ENCODE data around the gene PPP1R1C.

PPP1R1C gene

DNA sequence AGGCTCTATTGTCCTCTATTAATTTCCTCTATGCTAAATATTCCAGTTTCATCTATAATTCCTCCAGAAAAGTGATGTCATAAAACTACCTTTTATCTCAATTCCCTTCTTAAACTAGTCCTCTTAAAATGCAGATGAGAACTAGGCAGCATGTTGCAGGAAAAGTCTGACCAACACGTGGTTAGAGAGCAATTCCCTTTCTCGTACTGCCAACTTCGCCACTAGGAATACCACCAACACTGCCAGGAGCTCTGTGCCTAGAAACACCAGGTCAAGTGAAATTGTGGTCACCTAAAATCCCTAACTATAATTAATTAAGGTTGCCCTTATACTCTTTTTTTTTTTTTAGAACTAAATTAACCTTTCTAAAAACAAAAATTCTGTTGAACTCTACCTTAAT, 127.7 kb downstream of the PPP1R1C start:
- no peaks in the 10 kb centered on the region for H3K27me3 Mint-ChIP-seq (ENCODE audit: low read depth, poor library complexity)
- no peak for DNase-seq
- no peaks in the 10 kb centered on the region for H3K4me1 Mint-ChIP-seq
- no peak overlapping the region for H3K4me3 Mint-ChIP-seq
- no peaks in the 10 kb centered on the region for H3K36me3 Mint-ChIP-seq (ENCODE audit: low read depth)
- H3K27ac Mint-ChIP-seq = no peak overlapping the region
- H3K9me3 Mint-ChIP-seq = no peaks in the 10 kb centered on the region
- TF ChIP-seq, protein P1, sequence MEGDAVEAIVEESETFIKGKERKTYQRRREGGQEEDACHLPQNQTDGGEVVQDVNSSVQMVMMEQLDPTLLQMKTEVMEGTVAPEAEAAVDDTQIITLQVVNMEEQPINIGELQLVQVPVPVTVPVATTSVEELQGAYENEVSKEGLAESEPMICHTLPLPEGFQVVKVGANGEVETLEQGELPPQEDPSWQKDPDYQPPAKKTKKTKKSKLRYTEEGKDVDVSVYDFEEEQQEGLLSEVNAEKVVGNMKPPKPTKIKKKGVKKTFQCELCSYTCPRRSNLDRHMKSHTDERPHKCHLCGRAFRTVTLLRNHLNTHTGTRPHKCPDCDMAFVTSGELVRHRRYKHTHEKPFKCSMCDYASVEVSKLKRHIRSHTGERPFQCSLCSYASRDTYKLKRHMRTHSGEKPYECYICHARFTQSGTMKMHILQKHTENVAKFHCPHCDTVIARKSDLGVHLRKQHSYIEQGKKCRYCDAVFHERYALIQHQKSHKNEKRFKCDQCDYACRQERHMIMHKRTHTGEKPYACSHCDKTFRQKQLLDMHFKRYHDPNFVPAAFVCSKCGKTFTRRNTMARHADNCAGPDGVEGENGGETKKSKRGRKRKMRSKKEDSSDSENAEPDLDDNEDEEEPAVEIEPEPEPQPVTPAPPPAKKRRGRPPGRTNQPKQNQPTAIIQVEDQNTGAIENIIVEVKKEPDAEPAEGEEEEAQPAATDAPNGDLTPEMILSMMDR (IDR thresholded peaks at IDR 0.05) = no peak

GRCh38 chr2:182115258-182115657, 129.6 kb downstream of the PPP1R1C start:
- no peak overlapping the region for H3K4me3 Mint-ChIP-seq
- H3K27me3 Mint-ChIP-seq (ENCODE audit: low read depth, poor library complexity) = no peaks in the 10 kb centered on the region
- H3K4me1 Mint-ChIP-seq = no peaks in the 10 kb centered on the region
- TF ChIP-seq, protein P1 (IDR thresholded peaks at IDR 0.05) = no peak
- no peaks in the 10 kb centered on the region for H3K9me3 Mint-ChIP-seq
- no peak overlapping the region for H3K27ac Mint-ChIP-seq
- H3K36me3 Mint-ChIP-seq (ENCODE audit: low read depth) = no peaks in the 10 kb centered on the region
- no peak for DNase-seq

GRCh38 chr2:182116774-182117173, 131.1 kb downstream of the PPP1R1C start:
- Mint-ChIP-seq H3K36me3 (ENCODE audit: low read depth) (no peaks in the 10 kb centered on the region), H3K27ac (no peak overlapping the region), H3K9me3 (no peaks in the 10 kb centered on the region), H3K4me1 (no peaks in the 10 kb centered on the region), H3K4me3 (no peak overlapping the region), H3K27me3 (ENCODE audit: low read depth, poor library complexity) (no peaks in the 10 kb centered on the region)
- TF ChIP-seq, protein P1 (IDR thresholded peaks at IDR 0.05) = no peak
- no peak for DNase-seq

DNA sequence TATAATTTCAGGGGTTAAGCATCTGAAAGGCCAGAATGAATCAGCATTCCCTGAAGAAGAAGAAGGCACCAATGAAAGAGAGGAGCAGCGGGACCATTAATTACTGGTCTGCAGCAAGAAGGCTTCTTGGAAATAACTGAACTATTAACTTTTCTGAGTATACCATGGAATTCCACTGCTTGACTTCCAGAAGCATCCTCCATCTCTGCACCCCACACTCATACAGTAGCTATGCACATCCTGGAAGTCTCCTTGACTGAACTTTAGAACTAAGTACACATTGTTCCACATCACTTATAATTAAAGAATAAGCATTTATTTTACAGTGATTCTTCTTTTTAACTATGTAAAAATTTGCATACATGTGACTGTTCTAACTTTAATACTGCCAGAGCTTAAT, 131.5 kb downstream of the PPP1R1C start:
- Mint-ChIP-seq H3K9me3 (no peaks in the 10 kb centered on the region), H3K4me3 (no peak overlapping the region), H3K36me3 (ENCODE audit: low read depth) (no peaks in the 10 kb centered on the region), H3K27ac (no peak overlapping the region), H3K27me3 (ENCODE audit: low read depth, poor library complexity) (no peaks in the 10 kb centered on the region), H3K4me1 (no peaks in the 10 kb centered on the region)
- no peak for DNase-seq
- TF ChIP-seq, protein P1 (IDR thresholded peaks at IDR 0.05) = no peak

GRCh38 chr2:182128821-182129707, 143.4 kb downstream of the PPP1R1C start:
- no peak overlapping the region for H3K4me3 Mint-ChIP-seq
- no peaks in the 10 kb centered on the region for H3K27me3 Mint-ChIP-seq (ENCODE audit: low read depth, poor library complexity)
- H3K36me3 Mint-ChIP-seq (ENCODE audit: low read depth) = no peaks in the 10 kb centered on the region
- peaks cover 9% of the 10 kb centered on the region for H3K9me3 Mint-ChIP-seq
- DNase-seq = no peak
- H3K27ac Mint-ChIP-seq = no peak overlapping the region
- peaks cover 14% of the 10 kb centered on the region for H3K4me1 Mint-ChIP-seq
- TF ChIP-seq, protein P1 (IDR thresholded peaks at IDR 0.05) = no peak

DNA sequence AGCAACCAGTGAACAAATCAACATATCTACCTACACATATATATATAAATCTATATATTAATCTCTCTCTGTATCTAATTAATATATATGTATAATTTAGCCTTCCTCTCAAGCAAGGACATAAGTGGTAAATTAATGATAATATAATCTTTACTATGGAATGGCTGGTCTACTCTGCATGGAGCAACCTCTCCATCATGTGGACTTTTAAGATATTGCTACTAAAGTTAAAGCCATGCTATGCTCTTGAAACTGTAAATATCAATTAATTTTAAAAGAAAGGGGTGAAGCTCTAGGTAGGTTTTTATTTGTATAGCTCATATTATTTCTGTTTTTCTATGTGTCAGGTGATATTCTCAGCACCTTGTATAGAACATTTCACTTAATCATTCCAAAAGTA, 147.0 kb downstream of the PPP1R1C start:
- no peaks in the 10 kb centered on the region for H3K36me3 Mint-ChIP-seq (ENCODE audit: low read depth)
- no peak for DNase-seq
- no peak overlapping the region for H3K27ac Mint-ChIP-seq
- no peaks in the 10 kb centered on the region for H3K9me3 Mint-ChIP-seq
- H3K4me1 Mint-ChIP-seq = peaks cover 14% of the 10 kb centered on the region
- TF ChIP-seq, protein P1 (IDR thresholded peaks at IDR 0.05) = no peak
- no peaks in the 10 kb centered on the region for H3K27me3 Mint-ChIP-seq (ENCODE audit: low read depth, poor library complexity)
- no peak overlapping the region for H3K4me3 Mint-ChIP-seq
